HFFc6 (cell line): ENCODE measurements around the gene CCDC91. TPM values are rescaled to one million over a fixed set of nuclear protein-coding genes. Genes with fewer than 3 reads are reported as not detected.

Experiments
- DNase-seq: peaks from one replicate; pipeline ENCODE4 v3.0.0-alpha.2; 2018
- H3K27ac Mint-ChIP-seq: 2 replicates; pipeline ENCODE4 v1.8.0; 2020; ENCODE audit warnings: mild to moderate bottlenecking, mixed read lengths
- H3K27me3 Mint-ChIP-seq: 2 replicates; pipeline ENCODE4 v1.8.0; 2021; ENCODE audit warnings: mild to moderate bottlenecking, moderate library complexity, mixed read lengths; ENCODE audit not compliant: insufficient read depth
- H3K36me3 Mint-ChIP-seq: 2 replicates; pipeline ENCODE4 v1.8.0; 2021; ENCODE audit warnings: low read depth, mixed read lengths
- H3K4me1 Mint-ChIP-seq: 2 replicates; pipeline ENCODE4 v1.8.0; 2020; ENCODE audit warnings: low read depth, mixed read lengths
- H3K4me3 Mint-ChIP-seq: 2 replicates; pipeline ENCODE4 v1.8.0; 2020; ENCODE audit warnings: mild to moderate bottlenecking, moderate library complexity, mixed read lengths
- H3K9me3 Mint-ChIP-seq: 2 replicates; pipeline ENCODE4 v1.8.0; 2020; ENCODE audit warnings: mild to moderate bottlenecking, mixed read lengths
- total RNA-seq, 6 experiments: library from RNA; stranded (reverse); fragmentation: NEBNext Ultra II Directional; extraction: Animal tissue kit (Norgen Biotek cat#: 25700); gene quantifications; 2 replicates in 1 of 6; 3 replicates in 5 of 6; pipeline ENCODE4 v1.2.3, GENCODE V29; 2021
- TF ChIP-seq, protein P1 (sequence below): fragments of 200-600 bp; sonication (generic); IDR thresholded peaks from 2 replicates; pipeline ENCODE4 v1.5.0; 2021; ENCODE audit warnings: antibody characterized with exemption, mild to moderate bottlenecking

The CCDC91 gene
- total RNA-seq, 6 experiments from 2014 or later = 14.7 to 17.3 (median 16.7) TPM

DNA sequence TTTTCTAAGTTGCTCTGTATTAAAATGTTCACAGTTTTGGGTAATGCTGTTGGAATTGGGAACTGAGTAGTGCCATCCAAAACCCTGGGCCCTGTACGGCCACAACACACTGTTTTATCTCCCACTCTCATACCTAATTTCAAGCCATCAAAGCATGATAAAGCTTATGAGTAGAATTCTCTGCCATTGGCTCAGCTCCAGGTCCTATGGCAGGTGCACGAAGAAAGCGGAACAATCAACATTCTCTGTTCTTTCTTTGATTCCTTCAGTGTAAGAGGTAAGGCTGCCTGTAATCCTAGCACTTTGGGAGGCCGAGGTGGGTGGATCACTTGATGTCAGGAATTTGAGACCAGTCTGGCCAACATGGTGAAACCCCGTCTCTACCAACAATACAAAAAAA is 394.9 kb downstream of the CCDC91 start:
- Mint-ChIP-seq H3K27ac (no peak overlapping the region), H3K27me3 (peaks cover 11% of the 10 kb centered on the region), H3K9me3 (no peaks in the 10 kb centered on the region), H3K4me1 (peaks cover 16% of the 10 kb centered on the region), H3K4me3 (no peak overlapping the region), H3K36me3 (no peaks in the 10 kb centered on the region)
- TF ChIP-seq, protein P1, sequence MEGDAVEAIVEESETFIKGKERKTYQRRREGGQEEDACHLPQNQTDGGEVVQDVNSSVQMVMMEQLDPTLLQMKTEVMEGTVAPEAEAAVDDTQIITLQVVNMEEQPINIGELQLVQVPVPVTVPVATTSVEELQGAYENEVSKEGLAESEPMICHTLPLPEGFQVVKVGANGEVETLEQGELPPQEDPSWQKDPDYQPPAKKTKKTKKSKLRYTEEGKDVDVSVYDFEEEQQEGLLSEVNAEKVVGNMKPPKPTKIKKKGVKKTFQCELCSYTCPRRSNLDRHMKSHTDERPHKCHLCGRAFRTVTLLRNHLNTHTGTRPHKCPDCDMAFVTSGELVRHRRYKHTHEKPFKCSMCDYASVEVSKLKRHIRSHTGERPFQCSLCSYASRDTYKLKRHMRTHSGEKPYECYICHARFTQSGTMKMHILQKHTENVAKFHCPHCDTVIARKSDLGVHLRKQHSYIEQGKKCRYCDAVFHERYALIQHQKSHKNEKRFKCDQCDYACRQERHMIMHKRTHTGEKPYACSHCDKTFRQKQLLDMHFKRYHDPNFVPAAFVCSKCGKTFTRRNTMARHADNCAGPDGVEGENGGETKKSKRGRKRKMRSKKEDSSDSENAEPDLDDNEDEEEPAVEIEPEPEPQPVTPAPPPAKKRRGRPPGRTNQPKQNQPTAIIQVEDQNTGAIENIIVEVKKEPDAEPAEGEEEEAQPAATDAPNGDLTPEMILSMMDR = no peak
- no peak for DNase-seq

- TF ChIP-seq, protein P1 = no peak
- no peak for DNase-seq
- H3K9me3 Mint-ChIP-seq = no peaks in the 10 kb centered on the region
- no peaks in the 10 kb centered on the region for H3K36me3 Mint-ChIP-seq
- H3K4me1 Mint-ChIP-seq = peaks cover 16% of the 10 kb centered on the region
- peaks cover 7% of the 10 kb centered on the region for H3K27me3 Mint-ChIP-seq
- H3K27ac Mint-ChIP-seq = no peak overlapping the region
- H3K4me3 Mint-ChIP-seq = no peak overlapping the region
These were observed 396.2 kb downstream of the CCDC91 start for GRCh38 chr12:28586481-28586880.

DNA sequence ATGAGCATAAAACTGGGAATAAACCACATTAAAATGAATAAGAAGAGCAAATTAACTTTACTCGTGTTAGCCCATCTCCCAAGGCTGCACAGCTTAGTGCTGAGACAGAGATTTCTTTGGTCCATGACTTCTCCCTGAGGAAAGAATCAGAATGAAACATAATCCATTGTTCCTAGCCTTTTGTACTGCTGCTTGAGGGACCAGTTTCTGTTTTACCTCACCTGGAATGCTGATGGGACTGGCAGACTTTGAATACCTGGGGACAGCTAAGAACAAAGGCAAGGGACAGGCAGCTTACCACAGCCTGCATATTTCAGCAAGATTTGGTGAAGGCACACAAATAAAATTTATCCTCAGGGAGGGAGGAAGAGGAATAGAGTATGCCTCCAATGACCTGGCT is 401.6 kb downstream of the CCDC91 start:
- DNase-seq = no peak
- Mint-ChIP-seq H3K36me3 (peaks cover 5% of the 10 kb centered on the region), H3K4me3 (no peak overlapping the region), H3K9me3 (peaks cover 9% of the 10 kb centered on the region; the same call in 1 of the 2 replicates), H3K4me1 (no peaks in the 10 kb centered on the region), H3K27me3 (peaks cover 14% of the 10 kb centered on the region), H3K27ac (no peak overlapping the region)
- TF ChIP-seq, protein P1 = no peak

Other genes with a start within 250 kb of the CCDC91 start
- gene PTHLH, start 217.7 kb upstream of the CCDC91 start, total RNA-seq = 1 to 10 TPM in 3 of 6 experiments, under 1 TPM in 3; 0.59 to 1.3 (median 1.0) TPM